ENCODE data around the gene TUBG1. TPM values are rescaled to one million over a fixed set of nuclear protein-coding genes. Genes with fewer than 3 reads are reported as not detected.

The TUBG1 gene
- polyA plus RNA-seq, 1 of the 3 experiments (the other 2 are of a cell fraction), result 145 TPM

GRCh38 chr17:42653179-42654124 is 44.0 kb downstream of the TUBG1 start (continued):
- TF ChIP-seq CTCF (IDR thresholded peaks at IDR 0.05), result no peak
- TF ChIP-seq POLR2AphosphoS5 (IDR thresholded peaks at IDR 0.05; ENCODE audit: low read depth, low read length), result peak; percentile 59
- TF ChIP-seq REST (IDR thresholded peaks at IDR 0.05; ENCODE audit: low read depth, low read length), result 0 out of 2 replicates have a peak, but pooled peaks have one; percentile 6
- TF ChIP-seq RXRA (IDR thresholded peaks at IDR 0.05; ENCODE audit: borderline replicate concordance, low read depth), result peak; percentile 36; the same call in 1 of the 2 replicates
- no peak for TF ChIP-seq ZBTB33 (IDR thresholded peaks at IDR 0.05; ENCODE audit: borderline replicate concordance, low read depth)

- ChIA-PET CTCF (interaction anchor here (0.8 to 2.5 kb wide), 3 partner anchors 19 to 77 kb away, joined by 3 to 10 read pairs (median 7); no protein-coding TSS in a partner anchor), POLR2A (interaction anchor here (1.0 kb wide), 1 partner anchor 24 kb away, joined by 3 read pairs; no protein-coding TSS in a partner anchor)
- no peak overlapping the region for H3K9ac ChIP-seq
- TF ChIP-seq MAX (IDR thresholded peaks at IDR 0.05; ENCODE audit: low read depth) (0 out of 2 replicates have a peak, but pooled peaks have one; percentile 15), FOXJ3 (CRISPR knock-in tag; IDR thresholded peaks at IDR 0.05) (no peak)
- no peak overlapping the region for H3K4me3 ChIP-seq (ENCODE audit: low read depth in 2 of 2, low read length in 1 of 2)
- peaks cover 24% of the 10 kb centered on the region for H3F3A ChIP-seq (replicated peaks; ENCODE audit: insufficient read depth)
- no peak overlapping the region for H3K4me2 ChIP-seq
- no peak overlapping the region for H2AFZ ChIP-seq (ENCODE audit: low read depth)
- no peaks in the 10 kb centered on the region for H3K9me3 ChIP-seq
- peaks cover 4 to 20% of the 10 kb centered on the region in 2 experiments; a peak in 2 of 4 replicates for H3K4me1 ChIP-seq (ENCODE audit: control insufficient read depth in 1 of 2, insufficient read depth in 2 of 2, low read depth in 1 of 2, low read length in 1 of 2)
- no peak overlapping the region for H3K27ac ChIP-seq (ENCODE audit: low read depth in 2 of 2, low read length in 1 of 2)
- H3K79me2 ChIP-seq (ENCODE audit: insufficient read depth), result peaks cover 9% of the 10 kb centered on the region; the same call in 1 of the 2 replicates
- no peaks in the 10 kb centered on the region for H3K36me3 ChIP-seq (replicated peaks in 1 of 2; ENCODE audit: control insufficient read depth in 1 of 2, insufficient read depth in 2 of 2, low read length in 1 of 2)
- H4K20me1 ChIP-seq (ENCODE audit: insufficient read depth), result no peaks in the 10 kb centered on the region
- H3K27me3 ChIP-seq (ENCODE audit: insufficient read depth), result no peaks in the 10 kb centered on the region
- H3K9me2 ChIP-seq, result no peaks in the 10 kb centered on the region
- no peak for DNase-seq
- 85% methylated on average over 2 of the region's 2 CpGs for whole genome bisulfite sequencing (ENCODE audit: low lambda C conversion rate)
Observed at GRCh38 chr17:42655528-42655927, 46.0 kb downstream of the TUBG1 start.

All from SK-N-SH (cell line).